HepG2 (cell line): ENCODE measurements around the gene CNNM4. TPM values are rescaled to one million over a fixed set of nuclear protein-coding genes. Genes with fewer than 3 reads are reported as not detected.

ENCODE experiments used
- BORCS8-MEF2B ChIP-seq: sonication (generic); formaldehyde crosslinking; IDR thresholded peaks from 2 replicates; pipeline ENCODE4 v1.8.0; 2022; ENCODE audit warnings: mild to moderate bottlenecking, missing genetic modification reagents
- EP300 ChIP-seq, 3 experiments: sonication (generic) in 1 of 3; formaldehyde crosslinking in 1 of 3; IDR thresholded peaks; 2 replicates each; pipeline versions ENCODE4 v1.5.1 to v1.6.1; 2011 to 2020; ENCODE audit warnings: low read depth in 2 of 3, low read length in 2 of 3, borderline replicate concordance in 1 of 3, improper control_type of control experiment in 1 of 3, mild to moderate bottlenecking in 1 of 3, missing genetic modification reagents in 1 of 3, moderate library complexity in 1 of 3
- HNRNPH1 ChIP-seq: fragments of 200-400 bp; formaldehyde crosslinking; optimal IDR thresholded peaks from 2 replicates; pipeline ENCODE3; 2017; ENCODE audit warnings: mild to moderate bottlenecking, low read depth, low read length
- JDP2 ChIP-seq: sonication (generic); formaldehyde crosslinking; IDR thresholded peaks from 2 replicates; pipeline ENCODE4 v1.8.1; 2022; ENCODE audit warnings: missing genetic modification reagents, borderline replicate concordance
- NCOA5 ChIP-seq: sonication (generic); formaldehyde crosslinking; IDR thresholded peaks from 2 replicates; pipeline ENCODE4 v1.4.0; 2020; ENCODE audit warnings: missing genetic modification reagents
- PHF8 ChIP-seq: sonication (generic); formaldehyde crosslinking; IDR thresholded peaks from 2 replicates; pipeline ENCODE4 v1.5.0; 2020; ENCODE audit warnings: missing genetic modification reagents
- RBAK ChIP-seq: sonication (generic); formaldehyde crosslinking; IDR thresholded peaks from 2 replicates; pipeline ENCODE4 v1.5.1; 2020; ENCODE audit warnings: mild to moderate bottlenecking, missing genetic modification reagents
- SP1 ChIP-seq, 2 experiments: fragments of 450-650 bp in 1 of 2; sonication (generic) in 1 of 2; formaldehyde crosslinking in 1 of 2; IDR thresholded peaks; 2 replicates each; pipeline versions ENCODE4 v1.4.0 to v1.6.1; 2016 to 2020; ENCODE audit warnings: missing genetic modification reagents in 1 of 2
- SP5 ChIP-seq: IDR thresholded peaks from 2 replicates; pipeline ENCODE4 v1.6.1; 2016; ENCODE audit warnings: low read depth, borderline replicate concordance
- TBP ChIP-seq: sonication (generic); formaldehyde crosslinking; IDR thresholded peaks from 2 replicates; pipeline ENCODE4 v1.5.0; 2020; ENCODE audit warnings: missing genetic modification reagents
- TCF12 ChIP-seq, 2 experiments: fragments of 450-650 bp in 1 of 2; sonication (generic) in 1 of 2; formaldehyde crosslinking in 1 of 2; IDR thresholded peaks; 2 replicates each; pipeline versions ENCODE4 v1.6.1 to v1.8.0; 2017 to 2022; ENCODE audit warnings: antibody characterized with exemption in 1 of 2, mild to moderate bottlenecking in 1 of 2, missing genetic modification reagents in 1 of 2, moderate library complexity in 1 of 2
- ZNF101 ChIP-seq: sonication (generic); formaldehyde crosslinking; IDR thresholded peaks from 2 replicates; pipeline ENCODE4 v1.4.0; 2020; ENCODE audit warnings: mild to moderate bottlenecking, low read depth, missing genetic modification reagents, borderline replicate concordance
- ZNF251 ChIP-seq: sonication (generic); formaldehyde crosslinking; IDR thresholded peaks from 2 replicates; pipeline ENCODE4 v1.9.0; 2021; ENCODE audit warnings: mild to moderate bottlenecking, missing genetic modification reagents
- ZNF350 ChIP-seq: sonication (generic); formaldehyde crosslinking; IDR thresholded peaks from 2 replicates; pipeline ENCODE4 v1.4.0; 2020; ENCODE audit warnings: mild to moderate bottlenecking, low read depth, missing genetic modification reagents, borderline replicate concordance
- ZNF383 ChIP-seq: sonication (generic); formaldehyde crosslinking; IDR thresholded peaks from 2 replicates; pipeline ENCODE4 v1.4.0; 2020; ENCODE audit warnings: missing genetic modification reagents, mild to moderate bottlenecking, borderline replicate concordance
- ZNF431 ChIP-seq: sonication (generic); formaldehyde crosslinking; IDR thresholded peaks from 2 replicates; pipeline ENCODE4 v1.9.0; 2022; ENCODE audit warnings: missing genetic modification reagents, low read depth, mild to moderate bottlenecking, borderline replicate concordance
- ZNF598 ChIP-seq: sonication (generic); formaldehyde crosslinking; IDR thresholded peaks from 2 replicates; pipeline ENCODE4 v1.5.1; 2020; ENCODE audit warnings: mild to moderate bottlenecking, missing genetic modification reagents, borderline replicate concordance
- ZNF780A ChIP-seq: sonication (generic); formaldehyde crosslinking; IDR thresholded peaks from 2 replicates; pipeline ENCODE4 v1.8.0; 2022; ENCODE audit warnings: mild to moderate bottlenecking, missing genetic modification reagents, moderate library complexity
- polyA plus RNA-seq, 8 experiments: library from polyadenylated mRNA; depleted of rRNA in 3 of 8; stranded (reverse) in 7 of 8; unstranded in 1 of 8; fragments of >200 nt; fragmentation: Illumina TruSeq in 4 of 8; extraction: Trizol in 4 of 8; gene quantifications; 2 replicates each; pipeline versions ENCODE4 v1.2.1 to v1.2.3, GENCODE V29; 2011 to 2016; ENCODE audit warnings: low read depth in 4 of 8, missing spikeins in 1 of 8, mixed read lengths in 1 of 8; ENCODE audit not compliant: insufficient read depth in 1 of 8
- total RNA-seq, 5 experiments: library from RNA; depleted of rRNA; stranded (reverse); fragments of >200 nt; fragmentation: Illumina TruSeq; extraction: Trizol; gene quantifications; 2 replicates each; pipeline ENCODE4 v1.2.3, GENCODE V29; 2016; ENCODE audit warnings: low read depth in 1 of 5
- TF ChIP-seq, protein P1 (sequence below): sonication (generic); formaldehyde crosslinking; IDR thresholded peaks from 2 replicates; pipeline ENCODE4 v1.5.0; 2020; ENCODE audit warnings: missing genetic modification reagents
- TF ChIP-seq, protein P2 (sequence below): sonication (generic); formaldehyde crosslinking; IDR thresholded peaks from 2 replicates; pipeline ENCODE4 v1.4.0; 2020; ENCODE audit warnings: missing genetic modification reagents, borderline replicate concordance
- TF ChIP-seq, protein P3 (sequence below): sonication (generic); formaldehyde crosslinking; IDR thresholded peaks from 2 replicates; pipeline ENCODE4 v1.4.0; 2020; ENCODE audit warnings: missing genetic modification reagents, borderline replicate concordance

CNNM4 gene
- total and polyA plus RNA-seq, 2 of the 13 experiments (the other 11 are each of a cell fraction or from before 2014, with no cell fraction given), result 5.9 to 8.4 TPM

DNA sequence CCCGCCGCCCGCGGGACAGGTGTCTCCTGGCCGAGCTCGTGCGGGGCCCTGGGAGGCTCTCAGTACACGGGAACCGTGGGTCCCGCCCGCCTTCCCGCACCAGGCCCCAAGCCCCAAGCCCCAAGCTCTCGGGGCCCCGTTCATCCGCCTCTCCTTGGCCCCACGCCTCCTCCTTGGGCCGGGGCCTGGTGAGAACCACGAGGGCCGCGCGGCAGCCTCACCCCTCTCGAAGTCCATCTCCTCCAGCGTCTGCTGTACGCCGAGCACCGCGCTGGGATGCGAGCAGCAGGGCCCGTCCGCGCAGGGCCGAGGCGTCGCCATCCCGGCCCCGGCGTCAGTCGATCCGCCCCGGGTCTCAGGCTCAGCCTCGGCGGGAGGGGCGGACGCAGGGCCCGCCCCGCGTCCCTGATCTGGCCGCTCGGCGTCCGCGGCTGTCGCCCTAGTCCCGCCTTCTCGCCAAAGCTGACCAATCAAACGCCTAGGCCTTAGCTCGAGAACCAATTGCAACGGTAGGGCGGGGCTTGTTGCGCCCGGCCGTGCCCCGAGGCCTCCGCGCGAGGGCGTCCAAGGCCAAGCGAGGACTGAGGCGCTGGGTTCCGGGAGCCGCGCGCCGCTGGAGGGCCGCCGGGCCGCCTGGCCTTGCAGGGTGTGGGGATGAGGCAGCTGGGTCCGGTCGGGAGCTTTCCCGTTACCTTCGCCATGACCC lies 97.1 kb downstream of the CNNM4 start, which contains the start of gene ANKRD39 (continued):
- TF ChIP-seq ZNF780A (CRISPR knock-in tag) (no peak), TCF12 (IDR thresholded peaks at IDR 0.05) (no peak), TCF12 (CRISPR knock-in tag; IDR thresholded peaks at IDR 0.05) (no peak), PHF8 (CRISPR knock-in tag) (peak; percentile 99), ZNF598 (CRISPR knock-in tag) (no peak; the same call in 1 of the 2 replicates), SP1 (IDR thresholded peaks at IDR 0.05) (peak; percentile 96), SP1 (CRISPR knock-in tag; IDR thresholded peaks at IDR 0.05) (peak; percentile 100), RBAK (no peak), JDP2 (CRISPR knock-in tag) (no peak), SP5 (0 out of 2 replicates have a peak, but pooled peaks have one; percentile 65), BORCS8-MEF2B (CRISPR knock-in tag) (peak; percentile 96), HNRNPH1 (no peak), ZNF251 (CRISPR knock-in tag) (0 out of 2 replicates have a peak, but pooled peaks have one; percentile 80), ZNF101 (CRISPR knock-in tag) (peak; percentile 92; the same call in 1 of the 2 replicates), ZNF431 (CRISPR knock-in tag) (no peak), NCOA5 (CRISPR knock-in tag) (no peak), TBP (CRISPR knock-in tag) (no peak), ZNF383 (peak; percentile 97; the same call in 1 of the 2 replicates), EP300 (IDR thresholded peaks at IDR 0.05; ENCODE audit: low read depth in 2 of 2, low read length in 2 of 2) (peak; percentile 10 to 42; a peak in 2 of 4 replicates), EP300 (CRISPR knock-in tag; IDR thresholded peaks at IDR 0.05; ENCODE audit: borderline replicate concordance) (peak; percentile 36; the same call in 1 of the 2 replicates), ZNF350 (CRISPR knock-in tag) (no peak; the same call in 1 of the 2 replicates)
- TF ChIP-seq, protein P1, sequence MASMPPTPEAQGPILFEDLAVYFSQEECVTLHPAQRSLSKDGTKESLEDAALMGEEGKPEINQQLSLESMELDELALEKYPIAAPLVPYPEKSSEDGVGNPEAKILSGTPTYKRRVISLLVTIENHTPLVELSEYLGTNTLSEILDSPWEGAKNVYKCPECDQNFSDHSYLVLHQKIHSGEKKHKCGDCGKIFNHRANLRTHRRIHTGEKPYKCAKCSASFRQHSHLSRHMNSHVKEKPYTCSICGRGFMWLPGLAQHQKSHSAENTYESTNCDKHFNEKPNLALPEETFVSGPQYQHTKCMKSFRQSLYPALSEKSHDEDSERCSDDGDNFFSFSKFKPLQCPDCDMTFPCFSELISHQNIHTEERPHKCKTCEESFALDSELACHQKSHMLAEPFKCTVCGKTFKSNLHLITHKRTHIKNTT (CRISPR knock-in tag), result no peak
- TF ChIP-seq, protein P2, sequence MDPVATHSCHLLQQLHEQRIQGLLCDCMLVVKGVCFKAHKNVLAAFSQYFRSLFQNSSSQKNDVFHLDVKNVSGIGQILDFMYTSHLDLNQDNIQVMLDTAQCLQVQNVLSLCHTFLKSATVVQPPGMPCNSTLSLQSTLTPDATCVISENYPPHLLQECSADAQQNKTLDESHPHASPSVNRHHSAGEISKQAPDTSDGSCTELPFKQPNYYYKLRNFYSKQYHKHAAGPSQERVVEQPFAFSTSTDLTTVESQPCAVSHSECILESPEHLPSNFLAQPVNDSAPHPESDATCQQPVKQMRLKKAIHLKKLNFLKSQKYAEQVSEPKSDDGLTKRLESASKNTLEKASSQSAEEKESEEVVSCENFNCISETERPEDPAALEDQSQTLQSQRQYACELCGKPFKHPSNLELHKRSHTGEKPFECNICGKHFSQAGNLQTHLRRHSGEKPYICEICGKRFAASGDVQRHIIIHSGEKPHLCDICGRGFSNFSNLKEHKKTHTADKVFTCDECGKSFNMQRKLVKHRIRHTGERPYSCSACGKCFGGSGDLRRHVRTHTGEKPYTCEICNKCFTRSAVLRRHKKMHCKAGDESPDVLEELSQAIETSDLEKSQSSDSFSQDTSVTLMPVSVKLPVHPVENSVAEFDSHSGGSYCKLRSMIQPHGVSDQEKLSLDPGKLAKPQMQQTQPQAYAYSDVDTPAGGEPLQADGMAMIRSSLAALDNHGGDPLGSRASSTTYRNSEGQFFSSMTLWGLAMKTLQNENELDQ (CRISPR knock-in tag), result no peak
- TF ChIP-seq, protein P3, sequence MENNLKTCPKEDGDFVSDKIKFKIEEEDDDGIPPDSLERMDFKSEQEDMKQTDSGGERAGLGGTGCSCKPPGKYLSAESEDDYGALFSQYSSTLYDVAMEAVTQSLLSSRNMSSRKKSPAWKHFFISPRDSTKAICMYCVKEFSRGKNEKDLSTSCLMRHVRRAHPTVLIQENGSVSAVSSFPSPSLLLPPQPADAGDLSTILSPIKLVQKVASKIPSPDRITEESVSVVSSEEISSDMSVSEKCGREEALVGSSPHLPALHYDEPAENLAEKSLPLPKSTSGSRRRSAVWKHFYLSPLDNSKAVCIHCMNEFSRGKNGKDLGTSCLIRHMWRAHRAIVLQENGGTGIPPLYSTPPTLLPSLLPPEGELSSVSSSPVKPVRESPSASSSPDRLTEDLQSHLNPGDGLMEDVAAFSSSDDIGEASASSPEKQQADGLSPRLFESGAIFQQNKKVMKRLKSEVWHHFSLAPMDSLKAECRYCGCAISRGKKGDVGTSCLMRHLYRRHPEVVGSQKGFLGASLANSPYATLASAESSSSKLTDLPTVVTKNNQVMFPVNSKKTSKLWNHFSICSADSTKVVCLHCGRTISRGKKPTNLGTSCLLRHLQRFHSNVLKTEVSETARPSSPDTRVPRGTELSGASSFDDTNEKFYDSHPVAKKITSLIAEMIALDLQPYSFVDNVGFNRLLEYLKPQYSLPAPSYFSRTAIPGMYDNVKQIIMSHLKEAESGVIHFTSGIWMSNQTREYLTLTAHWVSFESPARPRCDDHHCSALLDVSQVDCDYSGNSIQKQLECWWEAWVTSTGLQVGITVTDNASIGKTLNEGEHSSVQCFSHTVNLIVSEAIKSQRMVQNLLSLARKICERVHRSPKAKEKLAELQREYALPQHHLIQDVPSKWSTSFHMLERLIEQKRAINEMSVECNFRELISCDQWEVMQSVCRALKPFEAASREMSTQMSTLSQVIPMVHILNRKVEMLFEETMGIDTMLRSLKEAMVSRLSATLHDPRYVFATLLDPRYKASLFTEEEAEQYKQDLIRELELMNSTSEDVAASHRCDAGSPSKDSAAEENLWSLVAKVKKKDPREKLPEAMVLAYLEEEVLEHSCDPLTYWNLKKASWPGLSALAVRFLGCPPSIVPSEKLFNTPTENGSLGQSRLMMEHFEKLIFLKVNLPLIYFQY, result peak; percentile 48; the same call in 1 of the 2 replicates
